Effector memory CD8-positive, alpha-beta T cell (primary cell): ENCODE measurements around the gene DSCAML1.

ENCODE experiments used
- ATAC-seq: fragments of 150-1000 bp; cut with Tn5 transposase; replicated peaks from 2 replicates; pipeline ENCODE4 v1.10.0; 2021; ENCODE audit warnings: mild to moderate bottlenecking, moderate library complexity
- DNase-seq, 3 experiments: peaks; one replicate each; pipeline ENCODE4 v3.0.0; 2021
- H3K27ac Mint-ChIP-seq, 2 donors: one replicate each; pipeline ENCODE4 v1.8.0; 2022; ENCODE audit warnings: mild to moderate bottlenecking in 2 of 2, mixed read lengths in 2 of 2, moderate library complexity in 2 of 2
- H3K27me3 Mint-ChIP-seq, 2 donors: one replicate each; pipeline ENCODE4 v1.8.0; 2022; ENCODE audit warnings: mixed read lengths in 2 of 2
- H3K36me3 Mint-ChIP-seq: one replicate; pipeline ENCODE4 v1.8.0; 2022; ENCODE audit warnings: mild to moderate bottlenecking, moderate library complexity, mixed read lengths; ENCODE audit not compliant: insufficient read depth
- H3K4me1 Mint-ChIP-seq, 2 donors: one replicate each; pipeline ENCODE4 v1.8.0; 2022; ENCODE audit warnings: low read depth in 2 of 2, mixed read lengths in 2 of 2
- H3K4me3 Mint-ChIP-seq, 2 donors: one replicate each; pipeline ENCODE4 v1.8.0; 2022; ENCODE audit warnings: mild to moderate bottlenecking in 2 of 2, mixed read lengths in 2 of 2, moderate library complexity in 2 of 2
- H3K9me3 Mint-ChIP-seq, 2 donors: one replicate each; pipeline ENCODE4 v1.8.0; 2022; ENCODE audit warnings: mixed read lengths in 2 of 2

The DSCAML1 gene

DNA sequence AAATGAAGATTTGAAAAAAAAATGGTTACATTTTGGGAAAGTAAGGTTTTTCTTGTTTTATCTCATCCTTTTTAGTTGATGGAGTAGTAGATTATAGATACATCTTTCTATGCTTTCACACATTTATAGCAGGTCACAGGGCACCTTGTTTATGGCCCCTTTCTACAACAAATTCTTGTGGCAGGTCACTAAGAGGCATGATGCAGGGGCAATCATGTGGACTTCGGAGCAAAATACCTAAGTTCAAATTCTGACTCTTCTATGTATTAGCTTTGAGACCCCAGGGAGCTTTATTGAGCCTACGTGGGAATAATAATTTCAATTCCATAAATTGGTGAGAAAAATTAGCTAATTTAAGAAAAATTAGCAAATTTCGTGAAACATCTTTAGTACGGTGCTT is 177.4 kb downstream of the DSCAML1 start:
- H3K4me1 Mint-ChIP-seq, result no peaks in the 10 kb centered on the region
- no peak for DNase-seq
- peaks cover 24 to 40% of the 10 kb centered on the region in 2 donors for H3K27me3 Mint-ChIP-seq
- H3K36me3 Mint-ChIP-seq, result no peaks in the 10 kb centered on the region
- no peak overlapping the region for H3K4me3 Mint-ChIP-seq
- no peaks in the 10 kb centered on the region for H3K9me3 Mint-ChIP-seq
- ATAC-seq, result no peak
- no peak overlapping the region for H3K27ac Mint-ChIP-seq

- Mint-ChIP-seq H3K9me3 (no peaks in the 10 kb centered on the region), H3K36me3 (no peaks in the 10 kb centered on the region), H3K4me1 (no peaks in the 10 kb centered on the region), H3K27me3 (peaks cover 17 to 40% of the 10 kb centered on the region in 2 donors), H3K4me3 (no peak overlapping the region), H3K27ac (no peak overlapping the region)
- no peak for ATAC-seq
- no peak for DNase-seq
Measured at GRCh38 chr11:117618982-117619355, 178.0 kb downstream of the DSCAML1 start.

DNA sequence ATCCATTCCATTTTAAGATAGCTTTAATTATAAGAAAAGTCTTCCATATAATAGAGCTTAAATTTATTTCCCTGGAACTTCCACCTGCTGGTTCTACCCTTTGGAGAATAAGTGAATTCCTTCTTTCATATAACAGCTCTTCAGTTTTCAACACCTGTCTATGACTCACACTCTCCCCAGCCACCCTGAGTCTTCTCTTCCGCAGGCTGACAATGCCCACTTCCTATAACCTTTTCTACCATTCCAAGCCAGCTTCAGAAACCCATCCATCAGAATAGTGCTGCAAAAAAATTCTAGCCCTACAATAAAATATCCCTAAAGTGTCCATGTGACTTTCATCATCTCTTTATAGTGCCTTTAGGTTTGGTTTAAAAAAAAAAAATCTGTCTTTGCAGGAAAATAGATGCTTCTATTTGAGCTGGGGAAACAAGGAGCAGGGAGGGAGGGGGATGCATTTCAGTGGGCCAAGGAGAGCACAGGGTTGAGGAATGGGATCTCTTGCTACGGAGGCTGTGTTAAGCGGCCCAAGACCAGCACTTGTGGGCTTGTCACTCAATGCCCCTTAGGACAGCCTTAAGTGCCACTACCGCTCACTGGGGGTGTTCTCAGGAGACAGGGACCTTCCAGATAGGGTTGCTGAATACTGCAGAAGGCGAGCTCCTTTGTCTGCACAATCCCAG is 178.6 kb downstream of the DSCAML1 start:
- Mint-ChIP-seq H3K9me3 (no peaks in the 10 kb centered on the region), H3K4me3 (no peak overlapping the region), H3K4me1 (no peaks in the 10 kb centered on the region), H3K27me3 (peaks cover 15 to 37% of the 10 kb centered on the region in 2 donors), H3K36me3 (no peaks in the 10 kb centered on the region), H3K27ac (no peak overlapping the region)
- no peak for ATAC-seq
- no peak for DNase-seq

DNA sequence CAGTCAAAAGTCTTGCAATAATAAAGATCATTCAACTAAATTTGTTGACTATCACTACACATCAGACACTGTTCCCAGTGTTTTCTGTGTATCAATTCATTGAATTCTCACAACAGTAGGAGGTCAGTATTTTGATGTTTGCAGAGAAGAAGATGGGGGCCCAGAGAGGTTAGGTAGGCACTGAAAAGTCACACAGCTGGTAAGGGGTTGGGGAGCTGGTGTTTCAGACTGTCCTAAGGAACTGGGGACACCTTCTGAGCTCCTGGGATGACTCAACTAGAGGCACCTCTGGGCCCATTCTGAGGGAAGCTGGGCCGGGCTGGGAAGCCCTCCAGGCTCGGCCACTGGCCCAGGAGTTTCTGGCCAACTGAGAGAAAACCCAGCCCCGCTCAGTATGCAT is 180.0 kb downstream of the DSCAML1 start:
- Mint-ChIP-seq H3K9me3 (no peaks in the 10 kb centered on the region), H3K4me3 (no peak overlapping the region), H3K36me3 (no peaks in the 10 kb centered on the region), H3K27ac (no peak overlapping the region), H3K27me3 (peaks cover 26 to 51% of the 10 kb centered on the region in 2 donors), H3K4me1 (no peaks in the 10 kb centered on the region)
- no peak for DNase-seq
- no peak for ATAC-seq

DNA sequence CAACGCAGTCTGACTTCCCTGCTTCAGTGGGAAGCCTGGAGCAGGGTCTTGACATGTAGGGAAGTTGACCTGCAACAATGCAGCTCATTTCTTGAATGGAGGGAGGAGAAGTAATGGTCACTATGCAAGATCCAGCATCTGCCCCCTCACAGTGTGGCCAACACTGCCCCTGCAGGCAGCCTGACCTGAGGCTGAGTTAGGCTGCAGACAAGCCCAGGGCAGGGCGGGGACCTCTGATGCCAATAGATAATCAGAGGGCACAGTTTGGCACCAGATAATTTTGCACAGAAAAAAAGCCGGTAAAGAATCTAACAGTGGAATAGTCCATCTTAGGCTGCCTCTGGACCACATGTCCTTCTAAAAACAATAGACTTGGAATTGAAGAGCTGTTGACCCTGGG is 182.3 kb downstream of the DSCAML1 start:
- no peak for DNase-seq
- Mint-ChIP-seq H3K27me3 (peaks cover 29 to 58% of the 10 kb centered on the region in 2 donors), H3K4me3 (no peak overlapping the region), H3K36me3 (no peaks in the 10 kb centered on the region), H3K4me1 (peaks cover 0 to 2% of the 10 kb centered on the region in 2 donors), H3K9me3 (no peaks in the 10 kb centered on the region), H3K27ac (no peak overlapping the region)
- no peak for ATAC-seq

GRCh38 chr11:117613521-117613920 is 183.5 kb downstream of the DSCAML1 start:
- no peak for DNase-seq
- Mint-ChIP-seq H3K27ac (no peak overlapping the region), H3K9me3 (no peaks in the 10 kb centered on the region), H3K27me3 (peaks cover 29 to 49% of the 10 kb centered on the region in 2 donors), H3K4me3 (no peak overlapping the region), H3K36me3 (no peaks in the 10 kb centered on the region), H3K4me1 (peaks cover 0 to 2% of the 10 kb centered on the region in 2 donors)
- ATAC-seq, result no peak

GRCh38 chr11:117612177-117612576 is 184.8 kb downstream of the DSCAML1 start:
- Mint-ChIP-seq H3K4me3 (no peak overlapping the region), H3K27me3 (peaks cover 21 to 46% of the 10 kb centered on the region in 2 donors), H3K9me3 (no peaks in the 10 kb centered on the region), H3K36me3 (no peaks in the 10 kb centered on the region), H3K4me1 (peaks cover 0 to 2% of the 10 kb centered on the region in 2 donors), H3K27ac (no peak overlapping the region)
- DNase-seq (no peak), ATAC-seq (no peak)

GRCh38 chr11:117610901-117611300 is 186.1 kb downstream of the DSCAML1 start:
- Mint-ChIP-seq H3K27me3 (peaks cover 21 to 52% of the 10 kb centered on the region in 2 donors), H3K36me3 (no peaks in the 10 kb centered on the region), H3K4me3 (no peak overlapping the region), H3K9me3 (no peaks in the 10 kb centered on the region), H3K4me1 (peaks cover 0 to 2% of the 10 kb centered on the region in 2 donors), H3K27ac (no peak overlapping the region)
- DNase-seq (no peak), ATAC-seq (no peak)

GRCh38 chr11:117610045-117610444 is 187.0 kb downstream of the DSCAML1 start:
- Mint-ChIP-seq H3K36me3 (peaks cover 2% of the 10 kb centered on the region), H3K27me3 (peaks cover 28 to 60% of the 10 kb centered on the region in 2 donors), H3K27ac (no peak overlapping the region), H3K4me3 (no peak overlapping the region), H3K4me1 (peaks cover 0 to 2% of the 10 kb centered on the region in 2 donors), H3K9me3 (no peaks in the 10 kb centered on the region)
- DNase-seq (no peak), ATAC-seq (no peak)

- DNase-seq, result no peak
- Mint-ChIP-seq H3K36me3 (peaks cover 3% of the 10 kb centered on the region), H3K27ac (no peak overlapping the region), H3K4me3 (no peak overlapping the region), H3K4me1 (peaks cover 0 to 2% of the 10 kb centered on the region in 2 donors), H3K27me3 (peaks cover 23 to 45% of the 10 kb centered on the region in 2 donors), H3K9me3 (no peaks in the 10 kb centered on the region)
- ATAC-seq, result no peak
Measured at GRCh38 chr11:117607449-117607848, 189.6 kb downstream of the DSCAML1 start.

- ATAC-seq (no peak), DNase-seq (no peak)
- no peak overlapping the region for H3K4me3 Mint-ChIP-seq
- H3K9me3 Mint-ChIP-seq, result no peaks in the 10 kb centered on the region
- H3K4me1 Mint-ChIP-seq, result peaks cover 0 to 2% of the 10 kb centered on the region in 2 donors
- peaks cover 20 to 44% of the 10 kb centered on the region in 2 donors for H3K27me3 Mint-ChIP-seq
- peaks cover 3% of the 10 kb centered on the region for H3K36me3 Mint-ChIP-seq
- H3K27ac Mint-ChIP-seq, result no peak overlapping the region
Measured at GRCh38 chr11:117606790-117607189, 190.2 kb downstream of the DSCAML1 start.

DNA sequence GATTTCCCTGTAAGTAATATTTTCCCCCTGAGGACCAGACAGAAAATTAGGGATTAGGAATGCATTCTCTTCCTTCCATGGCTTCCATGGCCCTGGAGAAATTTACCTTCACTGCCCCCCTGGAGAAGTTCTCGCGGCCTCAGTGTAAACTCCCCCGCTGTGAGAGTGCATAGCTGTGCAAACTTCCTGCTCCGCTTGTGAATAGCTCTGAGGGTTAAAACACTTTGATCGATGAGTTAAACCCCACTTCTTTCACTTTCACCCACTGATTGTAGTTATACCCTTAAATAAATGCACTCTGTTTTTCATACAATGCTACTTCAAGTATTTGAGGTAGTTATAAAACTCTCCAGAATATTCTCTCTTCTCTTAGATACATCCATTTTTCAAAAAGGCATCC is 190.8 kb downstream of the DSCAML1 start:
- ATAC-seq, result no peak

DNA sequence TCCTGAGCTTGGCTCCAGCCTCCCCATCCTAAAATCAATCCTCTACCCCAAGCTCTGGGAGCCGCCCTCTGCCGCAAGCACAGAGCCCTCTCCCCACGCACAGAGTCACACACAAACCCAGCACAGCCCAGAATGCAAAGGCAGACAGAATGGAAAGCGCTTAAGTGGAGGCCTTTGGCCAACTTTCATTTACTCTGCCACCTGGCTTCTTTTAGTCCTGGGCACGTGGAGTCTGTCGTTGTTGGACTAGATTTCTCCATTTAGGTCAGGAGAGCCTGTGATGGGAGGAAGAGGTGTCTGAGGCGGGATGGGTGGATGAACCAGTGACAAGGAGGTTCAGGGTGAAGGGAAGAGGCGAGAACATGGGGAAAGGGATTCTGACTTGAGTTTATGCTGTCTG is 191.7 kb downstream of the DSCAML1 start:
- no peak for ATAC-seq
- peaks cover 0 to 2% of the 10 kb centered on the region in 2 donors for H3K4me1 Mint-ChIP-seq
- H3K9me3 Mint-ChIP-seq, result no peaks in the 10 kb centered on the region
- peaks cover 3% of the 10 kb centered on the region for H3K36me3 Mint-ChIP-seq
- DNase-seq, result no peak
- H3K4me3 Mint-ChIP-seq, result no peak overlapping the region
- H3K27me3 Mint-ChIP-seq, result peaks cover 19 to 46% of the 10 kb centered on the region in 2 donors
- no peak overlapping the region for H3K27ac Mint-ChIP-seq

More for the DNA sequence above, 190.8 kb downstream of the DSCAML1 start:
- Mint-ChIP-seq H3K27me3 (peaks cover 16 to 46% of the 10 kb centered on the region in 2 donors), H3K27ac (no peak overlapping the region), H3K9me3 (no peaks in the 10 kb centered on the region), H3K4me3 (no peak overlapping the region), H3K4me1 (peaks cover 0 to 2% of the 10 kb centered on the region in 2 donors), H3K36me3 (peaks cover 3% of the 10 kb centered on the region)
- DNase-seq, result no peak

DNA sequence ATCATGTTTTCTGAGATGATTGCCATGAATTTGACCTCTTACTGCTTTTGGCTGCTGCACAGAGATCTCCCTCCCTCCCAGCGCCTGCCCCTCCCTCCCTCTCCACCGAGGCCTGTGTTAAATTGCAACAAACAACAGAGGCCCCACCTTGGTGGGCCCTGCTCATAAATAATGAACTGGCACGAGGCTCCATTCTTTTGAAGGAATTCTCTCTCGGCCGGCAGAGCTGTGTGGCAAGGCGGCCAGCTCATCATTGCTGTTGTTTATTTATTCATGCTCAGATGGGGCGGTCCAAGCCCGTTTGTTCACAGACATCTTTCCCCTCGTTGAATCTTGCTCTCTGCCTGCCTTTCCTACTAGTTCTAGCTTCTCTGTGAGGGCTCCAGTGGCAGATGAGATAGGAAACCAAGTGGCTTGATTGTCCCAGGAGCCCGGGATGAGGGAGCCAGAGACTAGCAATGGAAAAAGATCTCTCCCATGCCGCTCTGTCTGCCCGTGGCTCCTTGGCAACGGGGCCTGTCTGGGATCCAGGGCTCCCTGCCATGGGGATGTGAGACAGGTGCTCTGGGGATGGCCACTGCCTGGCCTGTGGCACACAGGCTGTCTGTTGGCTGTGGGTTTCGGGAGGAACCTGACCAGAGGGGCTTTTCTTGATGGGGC is 192.6 kb downstream of the DSCAML1 start:
- H3K27me3 Mint-ChIP-seq, result peaks cover 25 to 55% of the 10 kb centered on the region in 2 donors
- no peak for DNase-seq

More for the DNA sequence above, 192.6 kb downstream of the DSCAML1 start:
- Mint-ChIP-seq H3K27ac (no peak overlapping the region), H3K4me3 (no peak overlapping the region), H3K4me1 (no peaks in the 10 kb centered on the region), H3K9me3 (no peaks in the 10 kb centered on the region), H3K36me3 (peaks cover 3% of the 10 kb centered on the region)
- no peak for ATAC-seq
